GM18508 (cell line): ENCODE results near the gene AOAH.
"Not testable (repeated sequence)": the region's sequence is repeated elsewhere in the genome, so short reads cannot be mapped to it uniquely, and the experiment has no call there.

ENCODE experiments used
- ATAC-seq: cut with Tn5 transposase; IDR thresholded peaks from one replicate; pipeline ENCODE4 v1.9.1; 2021; ENCODE audit warnings: moderate number of reproducible peaks; ENCODE audit not compliant: insufficient read depth, unreplicated experiment

Gene AOAH

DNA sequence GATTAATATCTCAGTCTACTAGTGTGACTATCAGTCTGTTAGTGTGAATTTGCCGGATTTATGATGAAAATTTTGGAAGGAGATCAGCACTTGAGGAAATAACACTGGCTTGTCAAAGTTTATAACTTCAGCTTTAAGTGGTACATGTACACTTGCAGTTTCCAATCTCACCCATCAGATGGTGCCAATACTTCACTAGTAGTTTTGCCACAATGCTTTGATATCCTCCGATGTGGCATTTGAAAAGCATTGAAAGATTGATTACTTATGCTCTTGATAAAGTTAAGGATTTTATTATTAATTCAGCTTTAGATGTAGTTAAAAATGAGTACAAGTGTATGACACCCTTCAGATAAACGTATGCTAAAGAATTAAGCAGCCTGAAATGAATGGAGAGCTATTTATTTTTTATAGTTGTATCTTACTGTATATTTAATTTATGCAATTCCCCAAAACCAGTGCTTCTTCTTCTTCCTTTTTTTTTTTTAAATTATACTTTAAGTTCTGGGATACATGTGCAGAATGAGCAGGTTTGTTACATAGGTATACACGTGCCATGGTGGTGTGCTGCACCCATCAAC, 236.4 kb downstream of the AOAH start:
- ATAC-seq: no peak

DNA sequence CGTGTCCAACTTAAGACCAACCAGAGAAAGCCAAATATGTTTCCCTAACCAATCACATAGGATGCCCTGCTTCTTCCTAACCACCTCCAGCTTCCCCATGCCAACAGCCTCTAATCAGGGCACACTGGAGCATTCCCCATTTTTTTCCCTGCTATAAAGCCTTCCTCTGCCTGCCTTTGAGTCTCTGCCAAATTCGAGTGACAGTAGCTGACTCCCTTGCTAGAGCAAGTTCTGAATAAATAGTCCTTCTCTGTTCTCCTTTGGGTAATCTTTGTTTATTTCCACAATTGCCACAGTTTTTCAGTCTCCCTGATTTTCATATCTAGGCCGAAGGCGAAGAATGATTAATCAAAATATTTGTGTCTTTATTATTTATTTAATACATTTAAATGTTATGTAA, 238.0 kb downstream of the AOAH start:
- no peak for ATAC-seq

DNA sequence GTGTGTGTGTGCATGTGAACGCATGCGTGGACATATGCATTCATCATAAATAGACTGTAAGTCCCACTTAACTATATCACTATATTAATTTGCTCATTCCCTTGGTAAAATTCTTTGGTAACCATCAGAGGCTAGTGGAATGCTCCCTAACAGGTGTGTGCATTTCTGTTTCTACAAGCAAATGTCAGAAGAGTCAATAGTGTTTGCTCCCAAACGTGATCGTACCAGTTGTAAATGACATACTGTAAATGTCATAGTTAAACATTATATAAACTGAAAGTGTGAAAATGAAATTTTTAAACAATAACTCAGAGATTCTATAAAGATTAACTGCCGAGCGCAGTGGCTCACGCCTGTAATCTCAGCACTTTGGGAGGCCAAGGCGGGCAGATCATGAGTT, 240.0 kb downstream of the AOAH start:
- ATAC-seq: no peak

DNA sequence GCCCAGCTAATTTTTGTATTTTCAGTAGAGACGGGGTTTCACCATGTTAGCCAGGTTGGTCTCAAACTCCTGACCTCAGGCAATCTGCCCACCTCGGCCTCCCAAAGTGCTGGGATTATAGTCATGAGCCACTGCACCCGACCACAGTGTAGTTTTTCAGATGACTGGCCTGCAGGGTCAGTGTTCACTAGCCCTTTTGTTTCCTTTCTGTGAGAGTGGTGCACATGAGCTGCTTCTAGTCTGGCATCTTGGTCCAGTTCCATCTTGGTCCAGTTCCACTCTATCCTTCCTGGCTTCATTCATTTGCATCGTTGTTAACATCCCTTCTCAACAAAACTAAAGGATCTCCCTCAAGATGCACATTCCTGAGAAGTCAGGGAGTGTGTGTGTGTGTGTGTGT, 240.4 kb downstream of the AOAH start:
- not testable (repeated sequence) for ATAC-seq

DNA sequence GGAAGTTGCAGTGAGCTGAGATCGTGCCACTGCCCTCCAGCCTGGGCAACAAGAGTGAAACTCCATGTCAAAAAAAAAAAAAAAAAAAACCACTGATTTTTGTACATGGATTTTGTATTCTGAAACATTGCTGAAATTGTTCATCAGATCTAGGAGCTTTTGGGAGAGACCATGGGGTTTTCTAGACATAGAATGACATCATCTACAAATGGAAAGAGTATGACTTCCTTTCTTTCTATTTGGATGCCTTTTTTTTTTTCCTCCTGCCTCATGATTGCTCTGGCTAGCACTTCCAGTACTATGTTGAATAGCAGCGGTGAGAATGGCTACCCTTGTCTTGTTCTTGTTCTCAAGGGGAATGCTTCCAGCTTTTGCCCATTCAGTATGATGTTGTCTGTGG, 245.5 kb downstream of the AOAH start:
- ATAC-seq: no peak

DNA sequence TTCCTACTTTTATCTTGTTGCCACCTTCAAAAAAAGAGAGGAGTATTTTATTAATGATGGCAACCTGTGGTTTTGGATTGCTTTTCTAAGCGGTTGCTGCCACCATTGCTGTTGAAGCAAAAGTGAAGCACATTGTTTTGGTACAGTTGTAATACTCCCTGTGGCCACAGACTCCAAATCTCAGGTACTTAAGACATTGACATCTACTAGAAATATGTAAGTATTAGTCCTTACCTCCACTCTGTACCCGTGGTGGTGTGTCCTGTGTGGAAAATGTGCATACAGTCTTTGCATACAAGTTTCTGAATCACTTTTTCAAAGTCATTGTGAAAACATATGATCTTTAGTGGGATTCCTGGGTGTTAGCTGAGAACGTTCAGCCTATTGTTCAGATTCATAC, 248.9 kb downstream of the AOAH start:
- no peak for ATAC-seq

DNA sequence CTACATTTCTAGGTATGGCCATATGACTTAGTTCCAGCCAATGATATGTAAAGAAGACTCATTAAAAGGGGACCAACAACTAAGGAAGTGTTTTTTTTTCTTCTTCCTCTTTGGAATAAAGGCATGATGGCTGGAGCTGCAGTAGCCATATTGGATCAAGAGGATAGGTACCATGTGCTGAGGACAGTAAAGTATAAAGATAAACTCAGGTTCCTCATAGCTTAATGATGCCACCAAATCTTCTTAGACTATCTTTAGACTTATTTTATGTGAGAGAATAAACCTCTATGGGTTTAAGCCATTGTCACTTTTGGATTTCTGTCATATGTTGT, 249.3 kb downstream of the AOAH start:
- no peak for ATAC-seq

DNA sequence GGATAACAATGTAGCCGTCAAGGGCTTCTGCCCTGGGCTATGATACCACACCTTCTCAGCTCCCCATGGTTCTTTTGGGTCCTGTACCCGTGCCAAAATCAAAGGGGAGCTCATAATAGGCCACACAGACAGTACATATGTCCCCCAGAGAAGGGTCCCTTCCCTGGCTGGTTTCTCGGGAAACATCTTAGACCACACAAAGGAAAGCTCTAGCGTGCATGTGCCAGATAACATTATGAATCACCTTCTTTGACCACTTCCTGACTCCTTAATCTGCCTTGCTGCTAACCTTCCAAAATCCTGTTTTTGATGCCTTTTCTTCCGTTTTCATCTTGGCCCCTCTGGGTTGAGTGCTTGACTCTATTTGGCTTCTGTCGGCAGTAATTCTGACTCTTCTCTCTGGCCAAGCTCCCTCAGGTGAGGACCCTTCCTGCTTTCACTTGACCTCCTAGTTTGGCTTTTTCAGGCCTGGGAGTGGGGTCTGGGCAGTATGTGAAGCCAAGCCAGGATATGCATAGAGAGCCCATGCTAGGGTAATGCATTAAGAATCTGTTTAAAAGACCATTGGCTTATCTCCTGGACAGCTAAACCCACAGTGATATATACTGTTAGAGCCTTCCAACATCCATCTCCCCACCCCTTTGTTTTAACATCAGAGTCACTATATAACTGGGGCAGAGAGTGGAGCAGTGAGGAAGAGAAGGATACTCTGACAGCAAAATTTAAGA, 249.8 kb downstream of the AOAH start:
- ATAC-seq: no peak

DNA sequence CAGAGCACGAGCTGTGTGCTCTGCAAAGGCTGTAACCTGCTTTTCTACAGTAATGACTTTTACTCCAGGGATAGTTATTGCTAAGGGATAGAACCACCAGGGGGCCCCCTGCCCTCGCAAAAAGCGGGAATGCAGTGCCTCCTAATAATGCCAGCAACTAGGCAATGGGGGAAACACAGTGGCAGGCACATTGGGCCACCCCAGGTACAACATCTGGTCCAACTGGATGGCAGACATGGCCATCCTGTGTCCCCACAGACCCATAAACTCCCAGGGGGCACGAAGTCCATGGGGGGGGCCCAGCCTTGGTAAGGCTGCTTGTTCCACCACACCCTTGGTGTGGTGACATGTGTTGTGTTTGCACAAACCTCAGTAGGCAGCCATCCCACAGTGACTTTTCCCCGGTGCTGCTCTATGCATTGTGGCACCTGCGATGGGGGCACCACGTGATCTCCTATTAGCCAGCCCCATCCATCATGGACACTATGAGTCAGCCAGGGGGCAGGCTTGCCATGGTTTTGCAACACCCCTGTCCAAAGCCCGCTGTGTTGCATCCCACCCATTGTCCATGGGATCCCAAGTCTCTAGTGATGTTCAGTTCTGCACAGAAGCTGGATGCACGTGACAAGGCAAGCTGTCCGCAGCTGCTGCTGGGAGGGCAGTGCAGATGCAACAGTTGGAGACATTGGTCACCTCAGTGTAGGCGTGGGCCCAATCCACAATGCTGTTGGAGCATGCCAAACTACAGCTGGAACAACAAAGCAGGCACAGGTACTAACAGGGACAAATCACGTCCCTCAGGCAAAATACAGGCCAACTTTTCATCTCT, 250.6 kb downstream of the AOAH start:
- ATAC-seq: no peak

DNA sequence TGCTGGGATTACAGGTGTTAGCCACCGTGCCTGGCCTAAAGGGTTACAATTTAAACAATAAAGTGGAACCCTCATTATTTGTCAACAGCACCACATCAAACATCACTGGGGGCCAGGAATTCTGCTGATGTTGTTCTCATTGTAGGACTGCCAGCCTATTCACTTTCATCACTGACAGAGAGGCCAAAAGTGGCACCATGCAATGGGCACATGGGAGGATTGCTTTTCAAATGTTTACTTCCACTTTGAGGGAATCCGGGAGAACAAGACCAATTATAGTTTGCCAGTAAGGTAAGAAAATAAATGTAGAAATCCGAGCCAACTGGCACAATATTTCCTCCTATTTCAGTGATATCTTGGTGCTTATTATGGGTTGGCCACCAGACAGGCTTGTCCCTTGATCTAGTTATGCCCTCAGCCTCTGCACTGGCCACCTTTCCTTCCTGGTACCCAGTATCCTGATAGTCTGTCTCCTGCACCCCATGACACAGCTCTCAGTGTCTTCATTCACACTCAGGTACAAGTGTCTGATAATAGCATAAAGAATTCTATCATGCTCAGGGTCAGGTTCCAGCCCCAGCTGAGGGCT, 252.1 kb downstream of the AOAH start:
- no peak for ATAC-seq

DNA sequence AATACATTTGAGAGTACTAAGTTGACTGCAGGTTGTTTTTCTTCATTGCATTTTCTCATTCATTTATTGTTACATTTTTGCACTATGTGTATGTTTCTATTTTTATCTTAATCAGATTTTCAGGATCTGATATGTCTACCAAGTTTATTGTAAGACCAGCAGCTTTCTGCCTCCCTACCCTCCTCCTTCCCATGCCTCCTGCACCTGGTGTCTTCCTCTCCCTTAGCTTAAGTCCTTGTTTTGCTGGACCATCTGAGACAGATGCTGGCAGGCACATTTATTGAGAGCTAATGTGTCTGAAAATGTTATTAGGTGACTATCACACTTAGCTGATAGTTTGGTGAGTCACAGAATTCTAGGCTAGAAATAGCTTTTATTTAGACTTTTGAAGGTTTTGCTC, 255.1 kb downstream of the AOAH start:
- no peak for ATAC-seq

DNA sequence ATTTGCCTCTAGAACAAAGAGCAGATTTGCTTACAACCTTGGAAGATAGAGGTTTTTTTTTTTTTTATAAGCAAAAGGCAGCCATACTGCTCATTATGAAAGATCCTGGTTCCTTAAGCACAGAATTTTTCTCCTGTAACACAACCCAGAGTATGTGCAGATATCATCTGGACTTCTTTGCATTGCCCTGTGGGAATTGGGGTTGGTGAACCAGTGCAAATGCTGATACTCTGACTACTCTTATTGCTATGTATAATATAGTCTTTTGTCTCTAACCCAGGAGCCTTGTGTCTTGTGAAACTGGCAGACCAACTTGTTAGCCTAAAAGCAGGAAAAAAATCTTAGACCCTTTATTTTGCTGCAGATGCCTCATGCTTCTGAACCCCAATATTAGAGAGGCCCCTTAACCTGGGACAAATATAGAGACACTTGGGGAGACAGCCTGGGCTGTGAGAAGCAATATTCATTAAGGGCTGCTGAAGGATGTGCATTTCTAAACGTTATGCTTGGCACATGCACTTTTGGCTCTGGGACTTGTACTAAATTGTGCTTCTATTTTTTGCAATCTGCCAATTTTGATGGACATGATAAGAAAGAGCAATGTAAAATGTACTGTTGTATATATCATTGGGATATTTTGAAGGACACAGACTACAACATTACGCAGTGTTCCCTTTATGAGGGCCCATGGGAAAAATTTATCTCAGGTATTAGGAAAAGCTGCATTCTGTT, 255.8 kb downstream of the AOAH start:
- no peak for ATAC-seq

DNA sequence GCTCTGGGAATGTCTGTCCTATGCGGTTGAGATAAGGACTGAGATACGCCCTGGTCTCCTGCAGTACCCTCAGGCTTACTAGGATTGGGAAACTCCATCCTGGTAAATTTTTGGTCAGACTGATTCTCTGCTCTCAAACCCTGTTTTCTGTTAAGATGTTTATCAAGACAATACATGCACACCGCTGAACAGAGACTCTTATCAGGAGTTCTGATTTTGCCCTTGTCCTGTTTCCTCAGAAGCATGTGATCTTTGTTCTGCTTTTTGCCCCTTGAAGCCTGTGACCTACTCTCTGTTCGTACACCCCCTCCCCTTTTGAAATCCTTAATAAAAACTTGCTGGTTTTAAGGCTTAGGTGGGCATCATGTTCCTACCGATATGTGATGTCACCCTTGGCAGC, 258.3 kb downstream of the AOAH start:
- ATAC-seq: not testable (repeated sequence)

DNA sequence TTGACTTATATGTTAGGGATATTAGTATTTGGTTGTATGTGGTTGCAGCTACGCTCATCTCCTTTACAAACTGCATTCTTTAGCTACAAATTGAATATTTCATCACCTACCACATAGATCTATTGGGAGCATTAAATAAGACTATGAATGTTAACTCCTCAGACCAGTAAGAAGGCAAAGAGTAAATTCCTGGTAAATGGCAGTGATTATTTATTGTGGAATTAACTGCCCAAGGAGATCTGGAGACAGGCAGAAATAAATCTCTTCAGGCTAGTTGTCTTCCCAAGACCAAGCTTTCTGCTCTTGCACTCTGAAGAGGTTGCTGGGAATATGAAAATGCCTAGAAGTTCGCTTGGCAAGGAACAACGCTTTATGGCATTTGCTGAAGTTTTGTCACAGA, 260.0 kb downstream of the AOAH start:
- no peak for ATAC-seq
